ENCODE data around the gene JAKMIP3. TPM values are rescaled to one million over a fixed set of nuclear protein-coding genes. Genes with fewer than 3 reads are reported as not detected.

The JAKMIP3 gene
- total RNA-seq, 1 donor from 2014 or later = 0.09 TPM

DNA sequence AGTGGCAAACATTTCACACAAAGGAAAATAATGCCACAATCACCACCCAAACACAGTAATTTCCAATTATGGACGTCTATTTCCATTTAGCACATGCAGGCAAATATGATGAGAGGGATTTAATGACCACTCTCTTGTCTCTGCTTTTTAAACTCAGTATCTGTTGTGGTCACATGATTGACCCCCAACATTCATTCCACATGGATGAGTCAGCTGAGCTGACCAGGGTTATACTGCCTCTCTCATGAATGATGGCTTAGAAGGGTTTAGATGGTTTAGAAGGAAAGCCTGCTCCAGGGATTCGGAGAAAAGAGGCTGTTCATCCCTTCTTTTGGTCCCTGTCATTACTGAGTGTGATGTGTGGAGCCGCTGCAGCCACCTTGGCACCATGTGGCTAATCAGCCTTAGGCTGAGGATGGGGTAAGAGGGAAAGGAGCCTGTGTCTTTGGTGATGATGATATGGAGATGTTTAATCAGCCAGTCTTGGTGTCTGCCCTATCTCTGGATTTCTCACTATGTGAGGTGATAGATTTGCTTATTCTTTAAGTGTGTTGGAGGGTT is 38.2 kb upstream of the JAKMIP3 start:
- H3K27ac Mint-ChIP-seq = no peak overlapping the region
- CTCF ChIA-PET = no interaction called here
- H3K27me3 Mint-ChIP-seq = peaks cover 33% of the 10 kb centered on the region
- TF ChIP-seq, protein P1, sequence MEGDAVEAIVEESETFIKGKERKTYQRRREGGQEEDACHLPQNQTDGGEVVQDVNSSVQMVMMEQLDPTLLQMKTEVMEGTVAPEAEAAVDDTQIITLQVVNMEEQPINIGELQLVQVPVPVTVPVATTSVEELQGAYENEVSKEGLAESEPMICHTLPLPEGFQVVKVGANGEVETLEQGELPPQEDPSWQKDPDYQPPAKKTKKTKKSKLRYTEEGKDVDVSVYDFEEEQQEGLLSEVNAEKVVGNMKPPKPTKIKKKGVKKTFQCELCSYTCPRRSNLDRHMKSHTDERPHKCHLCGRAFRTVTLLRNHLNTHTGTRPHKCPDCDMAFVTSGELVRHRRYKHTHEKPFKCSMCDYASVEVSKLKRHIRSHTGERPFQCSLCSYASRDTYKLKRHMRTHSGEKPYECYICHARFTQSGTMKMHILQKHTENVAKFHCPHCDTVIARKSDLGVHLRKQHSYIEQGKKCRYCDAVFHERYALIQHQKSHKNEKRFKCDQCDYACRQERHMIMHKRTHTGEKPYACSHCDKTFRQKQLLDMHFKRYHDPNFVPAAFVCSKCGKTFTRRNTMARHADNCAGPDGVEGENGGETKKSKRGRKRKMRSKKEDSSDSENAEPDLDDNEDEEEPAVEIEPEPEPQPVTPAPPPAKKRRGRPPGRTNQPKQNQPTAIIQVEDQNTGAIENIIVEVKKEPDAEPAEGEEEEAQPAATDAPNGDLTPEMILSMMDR (IDR thresholded peaks at IDR 0.05) = no peak
- H3K4me1 Mint-ChIP-seq = peaks cover 4% of the 10 kb centered on the region
- no peaks in the 10 kb centered on the region for H3K36me3 Mint-ChIP-seq (ENCODE audit: low read depth)
- no peak overlapping the region for H3K4me3 Mint-ChIP-seq
- ATAC-seq (ENCODE audit: low read depth) (no peak), DNase-seq (no peak)
- H3K9me3 Mint-ChIP-seq = peaks cover 2% of the 10 kb centered on the region
- intact Hi-C loops (cut with micrococcal nuclease) = no loop called here
- POLR2A ChIA-PET = no interaction called here

GRCh38 chr10:132028706-132029105 is 37.0 kb upstream of the JAKMIP3 start:
- intact Hi-C loops (cut with micrococcal nuclease) = no loop called here
- H3K27me3 Mint-ChIP-seq = peaks cover 39% of the 10 kb centered on the region
- CTCF ChIA-PET = no interaction called here
- ATAC-seq (ENCODE audit: low read depth) (no peak), DNase-seq (no peak)
- no peaks in the 10 kb centered on the region for H3K4me1 Mint-ChIP-seq
- TF ChIP-seq, protein P1 (IDR thresholded peaks at IDR 0.05) = no peak
- H3K9me3 Mint-ChIP-seq = peaks cover 2% of the 10 kb centered on the region
- no peak overlapping the region for H3K4me3 Mint-ChIP-seq
- H3K27ac Mint-ChIP-seq = no peak overlapping the region
- POLR2A ChIA-PET = no interaction called here
- H3K36me3 Mint-ChIP-seq (ENCODE audit: low read depth) = no peaks in the 10 kb centered on the region

- H3K4me1 Mint-ChIP-seq = no peaks in the 10 kb centered on the region
- no peak overlapping the region for H3K27ac Mint-ChIP-seq
- TF ChIP-seq, protein P1 (IDR thresholded peaks at IDR 0.05) = no peak
- H3K4me3 Mint-ChIP-seq = no peak overlapping the region
- peaks cover 2% of the 10 kb centered on the region for H3K9me3 Mint-ChIP-seq
- peaks cover 56% of the 10 kb centered on the region for H3K27me3 Mint-ChIP-seq
- CTCF ChIA-PET = no interaction called here
- POLR2A ChIA-PET = no interaction called here
- intact Hi-C loops (cut with micrococcal nuclease) = no loop called here
- ATAC-seq (ENCODE audit: low read depth) = no peak
- no peak for DNase-seq
- no peaks in the 10 kb centered on the region for H3K36me3 Mint-ChIP-seq (ENCODE audit: low read depth)
Observed at GRCh38 chr10:132030898-132031463, 34.8 kb upstream of the JAKMIP3 start.

GRCh38 chr10:132033632-132034031 is 32.1 kb upstream of the JAKMIP3 start:
- ATAC-seq (ENCODE audit: low read depth) = no peak

DNA sequence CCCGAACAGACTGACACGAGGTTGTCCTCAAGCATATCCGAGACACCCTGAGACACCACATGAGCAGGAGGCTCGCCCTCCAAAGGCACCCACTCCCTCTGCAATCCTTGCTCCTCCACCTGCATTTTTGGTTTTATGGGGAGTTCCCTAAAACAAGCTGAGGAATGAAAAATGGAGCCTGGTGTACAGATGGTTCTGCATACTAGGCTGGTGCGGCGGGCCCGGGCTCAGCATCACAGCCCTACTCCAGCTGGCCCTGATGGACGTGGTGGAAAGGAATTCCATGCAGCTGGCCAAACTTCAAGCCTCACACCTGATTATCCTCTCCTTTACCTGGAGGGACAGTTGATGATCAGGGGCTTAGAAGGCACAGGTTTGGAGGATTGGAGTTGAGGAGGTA is 30.3 kb upstream of the JAKMIP3 start:
- CTCF ChIA-PET = no interaction called here
- Mint-ChIP-seq H3K27me3 (peaks cover 49% of the 10 kb centered on the region), H3K27ac (no peak overlapping the region), H3K36me3 (ENCODE audit: low read depth) (no peaks in the 10 kb centered on the region), H3K9me3 (no peaks in the 10 kb centered on the region), H3K4me1 (peaks cover 7% of the 10 kb centered on the region), H3K4me3 (no peak overlapping the region)
- intact Hi-C loops (cut with micrococcal nuclease) = no loop called here
- DNase-seq (no peak), ATAC-seq (ENCODE audit: low read depth) (no peak)
- POLR2A ChIA-PET = no interaction called here
- TF ChIP-seq, protein P1 (IDR thresholded peaks at IDR 0.05) = no peak

More at GRCh38 chr10:132033632-132034031, 32.1 kb upstream of the JAKMIP3 start:
- POLR2A ChIA-PET = no interaction called here
- no peaks in the 10 kb centered on the region for H3K9me3 Mint-ChIP-seq
- no peak overlapping the region for H3K27ac Mint-ChIP-seq
- H3K4me3 Mint-ChIP-seq = no peak overlapping the region
- CTCF ChIA-PET = no interaction called here
- intact Hi-C loops (cut with micrococcal nuclease) = no loop called here
- H3K27me3 Mint-ChIP-seq = peaks cover 51% of the 10 kb centered on the region
- no peaks in the 10 kb centered on the region for H3K36me3 Mint-ChIP-seq (ENCODE audit: low read depth)
- peaks cover 7% of the 10 kb centered on the region for H3K4me1 Mint-ChIP-seq
- no peak for DNase-seq
- TF ChIP-seq, protein P1 (IDR thresholded peaks at IDR 0.05) = no peak

Measured in activated B cell treated with CpG ODN at 0.5 μM for 24 hours (primary cell).